ENCODE data around the gene RANBP17. TPM values are rescaled to one million over a fixed set of nuclear protein-coding genes. Genes with fewer than 3 reads are reported as not detected.

The RANBP17 gene
- 10 to 100 TPM in 1 of 4 donors, 1 to 10 TPM in 3; 4.4 to 11.7 (median 6.0) TPM for total RNA-seq

GRCh38 chr5:170861917-170862766 is at the start of gene RANBP17:
RANBP17 (plus strand) TSS chr5:170862018.
- TF ChIP-seq, protein P1, sequence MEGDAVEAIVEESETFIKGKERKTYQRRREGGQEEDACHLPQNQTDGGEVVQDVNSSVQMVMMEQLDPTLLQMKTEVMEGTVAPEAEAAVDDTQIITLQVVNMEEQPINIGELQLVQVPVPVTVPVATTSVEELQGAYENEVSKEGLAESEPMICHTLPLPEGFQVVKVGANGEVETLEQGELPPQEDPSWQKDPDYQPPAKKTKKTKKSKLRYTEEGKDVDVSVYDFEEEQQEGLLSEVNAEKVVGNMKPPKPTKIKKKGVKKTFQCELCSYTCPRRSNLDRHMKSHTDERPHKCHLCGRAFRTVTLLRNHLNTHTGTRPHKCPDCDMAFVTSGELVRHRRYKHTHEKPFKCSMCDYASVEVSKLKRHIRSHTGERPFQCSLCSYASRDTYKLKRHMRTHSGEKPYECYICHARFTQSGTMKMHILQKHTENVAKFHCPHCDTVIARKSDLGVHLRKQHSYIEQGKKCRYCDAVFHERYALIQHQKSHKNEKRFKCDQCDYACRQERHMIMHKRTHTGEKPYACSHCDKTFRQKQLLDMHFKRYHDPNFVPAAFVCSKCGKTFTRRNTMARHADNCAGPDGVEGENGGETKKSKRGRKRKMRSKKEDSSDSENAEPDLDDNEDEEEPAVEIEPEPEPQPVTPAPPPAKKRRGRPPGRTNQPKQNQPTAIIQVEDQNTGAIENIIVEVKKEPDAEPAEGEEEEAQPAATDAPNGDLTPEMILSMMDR (IDR thresholded peaks at IDR 0.05; ENCODE audit: low read depth), result no peak

- TF ChIP-seq, protein P1 (IDR thresholded peaks at IDR 0.05; ENCODE audit: low read depth), result no peak
Observed at GRCh38 chr5:170813231-170813630, 48.6 kb upstream of the RANBP17 start.

- TF ChIP-seq, protein P1 (IDR thresholded peaks at IDR 0.05; ENCODE audit: low read depth), result no peak
Observed at GRCh38 chr5:170817195-170817594, 44.6 kb upstream of the RANBP17 start.

DNA sequence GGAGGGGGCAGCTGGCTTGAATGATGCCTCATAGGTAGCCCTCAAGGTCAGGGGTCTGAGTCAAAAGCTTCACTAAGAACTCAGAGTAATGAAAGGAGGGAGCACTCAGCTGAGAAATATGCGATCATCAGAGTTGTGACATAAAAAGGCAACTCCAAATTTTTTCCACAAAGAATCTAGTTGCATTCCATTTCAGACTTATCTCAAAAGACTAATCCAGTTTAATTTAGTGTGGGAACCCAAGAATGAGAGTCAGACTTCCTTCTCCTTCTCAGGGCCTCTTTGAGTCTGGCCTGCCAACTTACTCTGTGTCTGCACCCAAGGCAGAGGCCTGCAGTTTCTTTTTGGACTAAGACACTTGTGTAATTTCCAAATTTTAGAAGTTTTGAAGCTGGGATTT is 43.6 kb upstream of the RANBP17 start:
- TF ChIP-seq, protein P1 (IDR thresholded peaks at IDR 0.05; ENCODE audit: low read depth), result no peak

DNA sequence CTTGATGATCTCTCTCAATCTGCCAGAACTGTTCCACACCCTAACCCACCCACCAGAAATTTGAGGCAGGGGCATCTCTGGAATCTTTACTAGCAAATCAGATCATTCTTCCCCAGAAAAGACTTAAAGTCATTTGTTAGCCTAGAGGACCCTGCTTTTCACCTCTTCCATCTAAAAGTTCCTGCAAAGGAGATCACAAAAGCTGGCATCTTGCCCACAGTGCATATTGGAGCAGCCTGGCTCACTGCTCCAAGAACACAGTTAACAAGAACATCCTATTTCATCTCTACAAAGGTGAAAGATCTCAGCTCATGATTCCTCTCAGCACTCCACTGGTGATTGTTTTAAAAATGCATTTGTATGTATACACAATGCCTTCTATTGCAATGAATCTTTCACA is 42.0 kb upstream of the RANBP17 start:
- TF ChIP-seq, protein P1 (IDR thresholded peaks at IDR 0.05; ENCODE audit: low read depth), result no peak

GRCh38 chr5:170821257-170821800 is 40.5 kb upstream of the RANBP17 start:
- TF ChIP-seq, protein P1 (IDR thresholded peaks at IDR 0.05; ENCODE audit: low read depth), result no peak

DNA sequence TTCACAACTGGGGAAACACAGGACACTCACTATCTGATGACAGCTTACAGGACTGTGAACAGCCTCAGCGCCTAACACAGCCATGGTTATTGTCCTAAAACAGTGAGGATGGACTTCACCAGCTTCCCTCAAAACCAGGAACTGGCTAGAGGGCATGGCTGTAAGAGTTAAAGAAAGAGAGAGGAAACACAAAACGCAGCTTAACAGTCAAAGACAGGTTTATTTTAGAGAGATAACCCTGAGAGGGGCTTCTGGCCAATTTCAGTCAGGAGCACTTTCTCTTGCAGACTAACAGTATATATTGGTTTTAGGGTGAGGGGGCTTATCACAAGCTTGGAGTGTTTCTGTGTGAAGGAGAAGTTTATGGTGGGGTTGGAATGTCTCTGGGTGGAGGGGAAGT is 35.7 kb upstream of the RANBP17 start:
- TF ChIP-seq, protein P1 (IDR thresholded peaks at IDR 0.05; ENCODE audit: low read depth), result no peak

Data from subcutaneous adipose tissue (tissue), 4 donors.